Measurements from ENCODE around the gene CD180.

Gene CD180

DNA sequence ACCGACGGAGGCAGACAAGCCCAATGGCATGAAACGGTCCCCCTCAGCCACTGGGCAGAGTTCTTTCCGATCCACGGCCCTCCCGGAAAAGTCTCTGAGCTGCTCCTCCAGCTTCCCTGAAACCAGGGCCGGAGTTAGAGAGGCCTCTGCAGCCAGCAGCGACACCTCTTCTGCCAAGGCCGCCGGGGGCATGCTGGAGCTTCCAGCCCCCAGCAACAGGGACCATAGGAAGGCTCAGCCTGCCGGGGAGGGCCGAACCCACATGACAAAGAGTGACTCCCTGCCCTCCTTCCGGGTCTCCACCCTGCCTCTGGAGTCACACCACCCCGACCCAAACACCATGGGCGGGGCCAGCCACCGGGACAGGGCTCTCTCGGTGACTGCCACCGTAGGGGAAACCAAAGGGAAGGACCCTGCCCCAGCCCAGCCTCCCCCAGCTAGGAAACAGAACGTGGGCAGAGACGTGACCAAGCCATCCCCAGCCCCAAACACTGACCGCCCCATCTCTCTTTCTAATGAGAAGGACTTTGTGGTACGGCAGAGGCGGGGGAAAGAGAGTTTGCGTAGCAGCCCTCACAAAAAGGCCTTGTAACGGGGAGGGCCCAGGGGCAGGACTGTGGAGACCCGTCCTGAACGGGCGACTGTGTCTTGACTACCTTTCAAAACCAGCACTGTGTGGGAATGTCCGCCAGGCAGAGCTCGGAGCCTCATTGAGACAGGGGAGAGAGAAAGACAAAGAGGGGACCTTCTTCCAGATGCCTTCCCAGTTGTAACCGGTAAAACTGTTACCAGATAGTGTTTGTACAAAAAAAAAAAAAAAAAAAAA lies 29.9 kb downstream of the CD180 start:
- H3K27me3 Mint-ChIP-seq (ENCODE audit: low read depth), result no peaks in the 10 kb centered on the region
- no peaks in the 10 kb centered on the region for H3K9me3 Mint-ChIP-seq
- TF ChIP-seq, protein P1, sequence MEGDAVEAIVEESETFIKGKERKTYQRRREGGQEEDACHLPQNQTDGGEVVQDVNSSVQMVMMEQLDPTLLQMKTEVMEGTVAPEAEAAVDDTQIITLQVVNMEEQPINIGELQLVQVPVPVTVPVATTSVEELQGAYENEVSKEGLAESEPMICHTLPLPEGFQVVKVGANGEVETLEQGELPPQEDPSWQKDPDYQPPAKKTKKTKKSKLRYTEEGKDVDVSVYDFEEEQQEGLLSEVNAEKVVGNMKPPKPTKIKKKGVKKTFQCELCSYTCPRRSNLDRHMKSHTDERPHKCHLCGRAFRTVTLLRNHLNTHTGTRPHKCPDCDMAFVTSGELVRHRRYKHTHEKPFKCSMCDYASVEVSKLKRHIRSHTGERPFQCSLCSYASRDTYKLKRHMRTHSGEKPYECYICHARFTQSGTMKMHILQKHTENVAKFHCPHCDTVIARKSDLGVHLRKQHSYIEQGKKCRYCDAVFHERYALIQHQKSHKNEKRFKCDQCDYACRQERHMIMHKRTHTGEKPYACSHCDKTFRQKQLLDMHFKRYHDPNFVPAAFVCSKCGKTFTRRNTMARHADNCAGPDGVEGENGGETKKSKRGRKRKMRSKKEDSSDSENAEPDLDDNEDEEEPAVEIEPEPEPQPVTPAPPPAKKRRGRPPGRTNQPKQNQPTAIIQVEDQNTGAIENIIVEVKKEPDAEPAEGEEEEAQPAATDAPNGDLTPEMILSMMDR (IDR thresholded peaks at IDR 0.05; ENCODE audit: unreplicated experiment in 3 of 3), result peak in 1 of 3 experiments; percentile 34
- peaks cover 5% of the 10 kb centered on the region for H3K4me1 Mint-ChIP-seq
- no peak overlapping the region for H3K4me3 Mint-ChIP-seq
- H3K27ac Mint-ChIP-seq, result peak overlapping the region in 1 of 3 experiments; percentile 80
- peaks cover 36% of the 10 kb centered on the region for H3K36me3 Mint-ChIP-seq (ENCODE audit: low read depth)

DNA sequence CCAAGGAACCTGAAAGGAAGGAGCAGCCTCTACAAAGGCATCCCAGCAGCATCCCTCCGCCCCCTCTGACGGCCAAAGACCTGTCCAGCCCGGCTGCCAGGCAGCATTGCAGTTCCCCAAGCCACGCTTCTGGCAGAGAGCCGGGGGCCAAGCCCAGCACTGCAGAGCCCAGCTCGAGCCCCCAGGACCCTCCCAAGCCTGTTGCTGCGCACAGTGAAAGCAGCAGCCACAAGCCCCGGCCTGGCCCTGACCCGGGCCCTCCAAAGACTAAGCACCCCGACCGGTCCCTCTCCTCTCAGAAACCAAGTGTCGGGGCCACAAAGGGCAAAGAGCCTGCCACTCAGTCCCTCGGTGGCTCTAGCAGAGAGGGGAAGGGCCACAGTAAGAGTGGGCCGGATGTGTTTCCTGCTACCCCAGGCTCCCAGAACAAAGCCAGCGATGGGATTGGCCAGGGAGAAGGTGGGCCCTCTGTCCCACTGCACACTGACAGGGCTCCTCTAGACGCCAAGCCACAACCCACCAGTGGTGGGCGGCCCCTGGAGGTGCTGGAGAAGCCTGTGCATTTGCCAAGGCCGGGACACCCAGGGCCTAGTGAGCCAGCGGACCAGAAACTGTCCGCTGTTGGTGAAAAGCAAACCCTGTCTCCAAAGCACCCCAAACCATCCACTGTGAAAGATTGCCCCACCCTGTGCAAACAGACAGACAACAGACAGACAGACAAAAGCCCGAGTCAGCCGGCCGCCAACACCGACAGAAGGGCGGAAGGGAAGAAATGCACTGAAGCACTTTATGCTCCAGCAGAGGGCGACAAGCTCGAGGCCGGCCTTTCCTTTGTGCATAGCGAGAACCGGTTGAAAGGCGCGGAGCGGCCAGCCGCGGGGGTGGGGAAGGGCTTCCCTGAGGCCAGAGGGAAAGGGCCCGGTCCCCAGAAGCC lies 30.8 kb downstream of the CD180 start:
- TF ChIP-seq, protein P1 (IDR thresholded peaks at IDR 0.05; ENCODE audit: unreplicated experiment in 3 of 3), result peak; percentile 77 to 90 (median 80)
- H3K27ac Mint-ChIP-seq, result peak overlapping the region; percentile 52 to 97 (median 80)
- no peaks in the 10 kb centered on the region for H3K9me3 Mint-ChIP-seq
- H3K27me3 Mint-ChIP-seq (ENCODE audit: low read depth), result no peaks in the 10 kb centered on the region
- H3K4me3 Mint-ChIP-seq, result peak overlapping the region in 1 of 3 experiments; percentile 36
- H3K4me1 Mint-ChIP-seq, result peaks cover 12% of the 10 kb centered on the region
- H3K36me3 Mint-ChIP-seq (ENCODE audit: low read depth), result peaks cover 36% of the 10 kb centered on the region

DNA sequence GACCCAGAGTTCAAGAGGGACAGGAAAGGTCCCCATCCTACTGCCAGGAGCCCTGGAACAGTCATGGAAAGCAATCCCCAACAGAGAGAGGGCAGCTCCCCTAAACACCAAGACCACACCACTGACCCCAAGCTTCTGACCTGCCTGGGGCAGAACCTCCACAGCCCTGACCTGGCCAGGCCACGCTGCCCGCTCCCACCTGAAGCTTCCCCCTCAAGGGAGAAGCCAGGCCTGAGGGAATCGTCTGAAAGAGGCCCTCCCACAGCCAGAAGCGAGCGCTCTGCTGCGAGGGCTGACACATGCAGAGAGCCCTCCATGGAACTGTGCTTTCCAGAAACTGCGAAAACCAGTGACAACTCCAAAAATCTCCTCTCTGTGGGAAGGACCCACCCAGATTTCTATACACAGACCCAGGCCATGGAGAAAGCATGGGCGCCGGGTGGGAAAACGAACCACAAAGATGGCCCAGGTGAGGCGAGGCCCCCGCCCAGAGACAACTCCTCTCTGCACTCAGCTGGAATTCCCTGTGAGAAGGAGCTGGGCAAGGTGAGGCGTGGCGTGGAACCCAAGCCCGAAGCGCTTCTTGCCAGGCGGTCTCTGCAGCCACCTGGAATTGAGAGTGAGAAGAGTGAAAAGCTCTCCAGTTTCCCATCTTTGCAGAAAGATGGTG lies 31.6 kb downstream of the CD180 start:
- H3K4me3 Mint-ChIP-seq, result no peak overlapping the region
- H3K9me3 Mint-ChIP-seq, result no peaks in the 10 kb centered on the region
- peaks cover 12% of the 10 kb centered on the region for H3K4me1 Mint-ChIP-seq
- TF ChIP-seq, protein P1 (IDR thresholded peaks at IDR 0.05; ENCODE audit: unreplicated experiment in 3 of 3), result no peak
- H3K36me3 Mint-ChIP-seq (ENCODE audit: low read depth), result peaks cover 36% of the 10 kb centered on the region
- H3K27me3 Mint-ChIP-seq (ENCODE audit: low read depth), result no peaks in the 10 kb centered on the region
- H3K27ac Mint-ChIP-seq, result no peak overlapping the region

DNA sequence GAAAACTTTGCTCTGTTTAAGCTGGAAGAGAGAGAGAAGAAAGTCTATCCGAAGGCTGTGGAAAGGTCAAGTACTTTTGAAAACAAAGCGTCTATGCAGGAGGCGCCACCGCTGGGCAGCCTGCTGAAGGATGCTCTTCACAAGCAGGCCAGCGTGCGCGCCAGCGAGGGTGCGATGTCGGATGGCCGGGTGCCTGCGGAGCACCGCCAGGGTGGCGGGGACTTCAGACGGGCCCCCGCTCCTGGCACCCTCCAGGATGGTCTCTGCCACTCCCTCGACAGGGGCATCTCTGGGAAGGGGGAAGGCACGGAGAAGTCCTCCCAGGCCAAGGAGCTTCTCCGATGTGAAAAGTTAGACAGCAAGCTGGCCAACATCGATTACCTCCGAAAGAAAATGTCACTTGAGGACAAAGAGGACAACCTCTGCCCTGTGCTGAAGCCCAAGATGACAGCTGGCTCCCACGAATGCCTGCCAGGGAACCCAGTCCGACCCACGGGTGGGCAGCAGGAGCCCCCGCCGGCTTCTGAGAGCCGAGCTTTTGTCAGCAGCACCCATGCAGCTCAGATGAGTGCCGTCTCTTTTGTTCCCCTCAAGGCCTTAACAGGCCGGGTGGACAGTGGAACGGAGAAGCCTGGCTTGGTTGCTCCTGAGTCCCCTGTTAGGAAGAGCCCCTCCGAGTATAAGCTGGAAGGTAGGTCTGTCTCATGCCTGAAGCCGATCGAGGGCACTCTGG lies 32.6 kb downstream of the CD180 start:
- Mint-ChIP-seq H3K27ac (no peak overlapping the region), H3K36me3 (ENCODE audit: low read depth) (peaks cover 36% of the 10 kb centered on the region), H3K27me3 (ENCODE audit: low read depth) (no peaks in the 10 kb centered on the region), H3K4me1 (peaks cover 12% of the 10 kb centered on the region), H3K9me3 (no peaks in the 10 kb centered on the region), H3K4me3 (no peak overlapping the region)
- TF ChIP-seq, protein P1 (IDR thresholded peaks at IDR 0.05; ENCODE audit: unreplicated experiment in 3 of 3), result no peak

DNA sequence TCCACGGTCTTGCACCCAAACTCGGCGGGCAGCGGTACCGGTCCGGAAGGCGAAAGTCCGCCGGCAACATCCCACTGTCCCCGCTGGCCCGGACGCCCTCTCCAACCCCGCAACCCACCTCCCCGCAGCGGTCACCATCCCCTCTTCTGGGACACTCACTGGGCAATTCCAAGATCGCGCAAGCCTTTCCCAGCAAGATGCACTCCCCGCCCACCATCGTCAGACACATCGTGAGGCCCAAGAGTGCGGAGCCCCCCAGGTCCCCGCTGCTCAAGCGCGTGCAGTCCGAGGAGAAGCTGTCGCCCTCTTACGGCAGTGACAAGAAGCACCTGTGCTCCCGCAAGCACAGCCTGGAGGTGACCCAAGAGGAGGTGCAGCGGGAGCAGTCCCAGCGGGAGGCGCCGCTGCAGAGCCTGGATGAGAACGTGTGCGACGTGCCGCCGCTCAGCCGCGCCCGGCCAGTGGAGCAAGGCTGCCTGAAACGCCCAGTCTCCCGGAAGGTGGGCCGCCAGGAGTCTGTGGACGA lies 33.3 kb downstream of the CD180 start:
- TF ChIP-seq, protein P1 (IDR thresholded peaks at IDR 0.05; ENCODE audit: unreplicated experiment in 3 of 3), result no peak
- H3K36me3 Mint-ChIP-seq (ENCODE audit: low read depth), result peaks cover 36% of the 10 kb centered on the region
- no peaks in the 10 kb centered on the region for H3K27me3 Mint-ChIP-seq (ENCODE audit: low read depth)
- H3K4me1 Mint-ChIP-seq, result peaks cover 12% of the 10 kb centered on the region
- no peak overlapping the region for H3K4me3 Mint-ChIP-seq
- H3K9me3 Mint-ChIP-seq, result no peaks in the 10 kb centered on the region
- H3K27ac Mint-ChIP-seq, result no peak overlapping the region

Measured in nephron (organoid).